GM18508 (cell line): ENCODE measurements around the gene DUOXA2.

Experiments used
- ATAC-seq: cut with Tn5 transposase; IDR thresholded peaks from one replicate; pipeline ENCODE4 v1.9.1; 2021; ENCODE audit warnings: moderate number of reproducible peaks; ENCODE audit not compliant: insufficient read depth, unreplicated experiment

Gene DUOXA2

DNA sequence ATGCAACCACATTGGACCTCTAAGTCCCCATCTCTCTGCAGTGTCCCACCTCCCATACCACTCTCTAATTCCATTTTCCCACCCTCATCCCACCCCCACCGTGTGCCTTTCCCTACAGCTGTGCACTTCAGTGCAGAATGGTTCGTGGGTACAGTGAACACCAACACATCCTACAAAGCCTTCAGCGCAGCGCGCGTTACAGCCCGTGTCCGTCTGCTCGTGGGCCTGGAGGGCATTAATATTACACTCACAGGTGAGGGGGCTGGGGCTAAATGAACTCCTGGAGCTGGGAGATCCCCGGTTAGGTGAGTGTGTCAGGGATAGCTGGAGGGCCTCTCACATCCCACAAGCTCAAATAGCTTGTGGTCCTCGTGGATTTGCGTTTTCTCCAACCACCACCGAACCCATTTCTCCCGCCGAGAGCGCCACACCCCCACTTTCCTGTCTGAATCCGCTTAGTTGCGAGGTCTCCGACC, 1.9 kb downstream of the DUOXA2 start:
- no peak for ATAC-seq

DNA sequence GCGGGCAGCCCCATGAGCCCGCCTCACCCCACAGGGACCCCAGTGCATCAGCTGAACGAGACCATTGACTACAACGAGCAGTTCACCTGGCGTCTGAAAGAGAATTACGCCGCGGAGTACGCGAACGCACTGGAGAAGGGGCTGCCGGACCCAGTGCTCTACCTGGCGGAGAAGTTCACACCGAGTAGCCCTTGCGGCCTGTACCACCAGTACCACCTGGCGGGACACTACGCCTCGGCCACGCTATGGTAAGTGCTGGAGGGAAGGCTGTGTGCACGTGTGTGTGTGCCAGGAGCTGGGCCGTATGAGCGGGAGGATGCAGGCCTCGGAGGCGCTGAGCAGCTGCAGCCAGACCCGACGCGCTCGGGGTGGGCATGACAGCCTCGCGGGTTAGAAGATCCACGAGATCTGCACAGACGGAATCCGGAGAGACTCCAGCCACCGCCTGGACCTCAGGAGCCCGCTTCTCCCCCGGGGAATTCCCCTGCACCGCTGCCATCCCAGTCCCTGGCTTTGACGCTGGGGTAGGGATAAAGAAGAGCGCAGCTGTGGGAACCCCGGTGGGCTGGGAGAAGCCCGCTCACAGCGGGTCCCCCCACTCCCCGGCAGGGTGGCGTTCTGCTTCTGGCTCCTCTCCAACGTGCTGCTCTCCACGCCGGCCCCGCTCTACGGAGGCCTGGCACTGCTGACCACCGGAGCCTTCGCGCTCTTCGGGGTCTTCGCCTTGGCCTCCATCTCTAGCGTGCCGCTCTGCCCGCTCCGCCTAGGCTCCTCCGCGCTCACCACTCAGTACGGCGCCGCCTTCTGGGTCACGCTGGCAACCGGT, 2.6 kb downstream of the DUOXA2 start:
- ATAC-seq: no peak

DNA sequence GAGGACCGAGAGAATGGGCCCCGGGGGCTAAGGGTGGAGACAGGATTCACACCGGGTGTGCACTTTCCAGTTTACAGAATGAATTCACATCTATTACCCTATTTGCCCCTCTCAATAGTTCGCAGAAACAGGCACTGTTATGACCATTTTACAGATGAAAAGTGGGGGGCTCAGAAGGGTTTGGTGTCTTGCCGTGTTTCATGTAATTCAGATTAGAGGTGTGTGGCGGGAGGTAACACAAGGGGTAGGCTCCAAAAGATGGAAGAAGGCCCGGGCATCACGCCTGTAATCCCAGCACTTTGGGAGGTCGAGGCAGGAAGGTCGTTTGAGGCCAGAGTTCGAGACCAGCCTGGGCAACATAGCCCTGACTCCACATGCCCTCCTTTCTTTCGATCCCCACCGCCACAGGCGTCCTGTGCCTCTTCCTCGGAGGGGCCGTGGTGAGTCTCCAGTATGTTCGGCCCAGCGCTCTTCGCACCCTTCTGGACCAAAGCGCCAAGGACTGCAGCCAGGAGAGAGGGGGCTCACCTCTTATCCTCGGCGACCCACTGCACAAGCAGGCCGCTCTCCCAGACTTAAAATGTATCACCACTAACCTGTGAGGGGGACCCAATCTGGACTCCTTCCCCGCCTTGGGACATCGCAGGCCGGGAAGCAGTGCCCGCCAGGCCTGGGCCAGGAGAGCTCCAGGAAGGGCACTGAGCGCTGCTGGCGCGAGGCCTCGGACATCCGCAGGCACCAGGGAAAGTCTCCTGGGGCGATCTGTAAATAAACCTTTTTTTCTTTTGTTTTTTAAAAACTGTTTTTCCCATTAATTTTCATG, 3.4 kb downstream of the DUOXA2 start:
- ATAC-seq: peak; percentile 6

DNA sequence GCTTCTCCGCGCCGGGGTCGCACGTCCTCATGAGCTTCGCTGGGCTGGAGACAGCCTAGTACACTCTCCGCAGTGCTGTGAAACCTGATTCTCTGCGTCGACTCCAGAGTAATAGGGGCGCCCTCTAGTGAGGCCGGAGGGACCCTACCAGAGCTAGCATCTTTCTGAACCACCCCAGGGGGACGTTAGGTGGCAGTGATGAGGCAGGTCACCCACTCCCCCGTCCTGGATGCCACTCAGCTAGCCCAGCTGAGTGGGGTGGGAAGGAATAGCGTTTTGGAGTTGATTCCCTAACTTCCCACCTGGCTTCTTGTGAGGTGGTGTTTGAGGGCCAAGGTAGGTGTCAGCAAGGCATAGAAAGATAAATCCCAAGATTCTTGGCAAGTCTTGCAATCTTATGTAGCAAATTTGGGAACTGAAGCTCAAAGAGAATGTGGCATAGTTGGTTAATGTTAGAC, 4.0 kb downstream of the DUOXA2 start:
- peak; percentile 84 for ATAC-seq

DNA sequence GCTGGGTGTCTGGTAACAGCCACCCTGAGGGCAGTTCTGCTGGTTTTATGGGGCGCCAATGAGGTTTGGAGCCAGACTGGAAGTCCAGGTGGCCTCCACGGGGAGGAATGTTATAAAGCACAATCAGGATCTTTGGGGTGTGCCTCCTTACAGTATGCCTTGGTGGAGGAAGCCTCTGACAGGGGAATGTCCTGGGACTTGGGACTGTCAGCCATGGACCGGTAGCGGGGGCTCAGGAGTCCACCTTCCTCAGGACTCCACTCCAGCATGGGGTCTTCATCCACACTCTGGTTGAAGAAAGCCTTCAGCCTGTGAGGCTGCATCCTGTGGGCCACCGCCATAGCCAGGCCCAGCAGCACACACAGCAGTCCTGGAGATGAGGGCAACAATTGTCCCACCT, 4.9 kb downstream of the DUOXA2 start:
- no peak for ATAC-seq

DNA sequence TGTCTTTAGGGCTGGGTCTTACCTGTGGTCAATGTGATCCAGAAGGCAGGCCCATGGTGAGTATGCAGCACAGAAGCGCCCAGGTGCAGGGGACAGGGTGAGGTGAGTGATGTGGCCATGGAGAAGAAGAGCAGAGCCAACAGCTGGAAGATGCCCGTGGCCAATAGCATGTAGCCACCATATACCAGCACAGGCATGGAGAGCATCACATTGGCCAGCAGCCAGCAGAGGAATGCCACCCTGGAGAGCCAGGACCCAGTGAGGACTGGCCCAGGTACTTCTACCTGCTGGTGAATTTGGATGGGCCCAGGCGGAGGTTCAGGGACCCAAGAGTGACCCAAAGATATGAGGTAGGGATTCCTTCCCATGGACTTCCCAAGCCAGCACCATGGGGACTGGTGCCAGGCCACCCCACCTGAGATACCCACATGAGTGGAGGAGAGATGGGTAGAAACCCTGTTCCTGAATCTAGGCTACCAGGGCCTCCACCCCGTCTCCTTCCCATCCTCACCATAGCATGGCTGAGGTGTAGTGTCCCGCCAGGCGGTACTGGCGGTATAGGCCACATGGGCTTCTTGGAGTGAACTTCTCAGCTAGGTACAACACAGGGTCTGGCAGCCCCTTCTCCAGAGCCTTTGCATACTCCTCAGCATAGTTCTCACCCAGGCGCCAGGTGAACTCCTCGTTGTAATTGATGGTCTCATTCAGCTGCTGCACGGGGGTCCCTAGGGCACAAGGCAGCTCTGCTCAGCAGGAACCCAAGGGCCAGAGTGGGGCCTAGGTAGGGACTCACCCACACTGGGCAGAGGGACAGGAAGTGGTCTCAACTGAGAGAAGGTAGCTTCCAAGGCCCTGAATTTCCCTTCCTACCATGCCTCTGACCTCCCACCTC, 6.2 kb downstream of the DUOXA2 start:
- ATAC-seq: no peak

DNA sequence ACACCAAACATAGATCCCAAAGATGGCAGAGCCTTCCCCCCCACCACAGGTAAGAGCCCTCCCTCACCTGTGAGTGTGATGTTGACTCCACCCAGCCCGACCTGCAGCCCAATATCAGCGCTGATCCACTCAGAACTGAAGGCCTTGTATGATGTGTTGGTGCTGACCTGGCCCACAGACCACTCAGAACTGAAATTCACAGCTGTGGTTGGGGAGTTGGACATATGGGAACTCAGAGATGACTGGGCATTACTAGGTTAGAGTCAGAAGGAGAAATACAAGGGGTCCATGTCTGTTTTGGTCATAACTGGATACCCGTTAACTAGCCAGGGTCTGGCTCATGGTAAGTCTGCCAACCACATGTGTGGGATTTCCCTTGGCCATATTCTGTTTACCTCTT, 6.9 kb downstream of the DUOXA2 start:
- ATAC-seq: no peak

DNA sequence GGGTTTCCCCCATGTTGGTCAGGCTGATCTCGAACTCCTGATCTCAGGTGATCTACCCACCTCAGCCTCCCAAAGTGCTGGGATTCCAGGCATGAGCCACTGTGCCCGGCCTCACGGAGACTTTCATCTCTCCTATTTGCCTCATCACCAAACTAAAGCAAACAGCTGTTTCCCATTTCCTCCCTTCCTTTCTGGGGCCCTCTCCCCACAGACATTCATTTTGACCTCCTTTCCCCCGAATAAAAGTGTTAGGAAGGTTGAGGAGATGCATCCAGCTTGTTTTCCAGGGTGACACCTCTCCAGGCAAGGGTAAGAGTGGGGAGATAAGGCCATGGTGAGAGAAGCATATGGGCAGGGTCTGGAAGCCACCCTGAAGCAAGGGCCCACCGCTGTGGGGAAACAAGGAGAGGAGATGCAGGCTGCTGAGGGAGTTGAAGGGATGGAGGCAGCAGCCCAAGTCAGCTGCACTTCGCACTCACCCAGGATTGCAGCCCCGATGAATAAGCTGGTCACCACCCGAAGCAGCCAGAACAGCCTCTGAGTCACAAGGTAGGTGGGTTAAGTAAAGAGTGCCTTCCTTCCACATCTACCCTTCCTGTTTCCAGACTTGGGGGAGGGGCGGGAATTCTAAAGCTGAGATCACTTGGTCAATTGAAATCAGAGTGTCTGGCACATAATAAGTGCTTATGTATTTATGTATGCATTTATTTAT, 7.7 kb downstream of the DUOXA2 start:
- no peak for ATAC-seq

DNA sequence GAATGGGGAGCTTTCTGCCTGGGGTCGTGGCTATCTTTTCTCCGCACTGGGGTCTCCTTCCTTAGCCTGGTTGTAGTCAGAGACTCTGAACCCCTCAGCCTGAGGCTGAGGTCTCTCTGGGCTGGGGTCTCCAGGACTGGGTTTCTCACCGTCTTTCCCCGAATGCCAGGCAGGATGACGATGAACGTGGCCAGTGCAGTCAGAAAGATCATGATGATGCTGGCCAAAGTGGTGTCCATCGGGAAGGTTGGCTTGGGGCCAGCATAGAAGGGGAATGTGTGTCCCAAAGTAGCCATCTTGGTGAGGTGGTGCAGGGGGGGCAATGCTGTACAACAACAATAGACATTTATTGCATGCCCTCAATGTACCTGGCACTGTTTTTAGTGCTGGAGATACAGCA, 8.6 kb downstream of the DUOXA2 start:
- ATAC-seq: no peak

DNA sequence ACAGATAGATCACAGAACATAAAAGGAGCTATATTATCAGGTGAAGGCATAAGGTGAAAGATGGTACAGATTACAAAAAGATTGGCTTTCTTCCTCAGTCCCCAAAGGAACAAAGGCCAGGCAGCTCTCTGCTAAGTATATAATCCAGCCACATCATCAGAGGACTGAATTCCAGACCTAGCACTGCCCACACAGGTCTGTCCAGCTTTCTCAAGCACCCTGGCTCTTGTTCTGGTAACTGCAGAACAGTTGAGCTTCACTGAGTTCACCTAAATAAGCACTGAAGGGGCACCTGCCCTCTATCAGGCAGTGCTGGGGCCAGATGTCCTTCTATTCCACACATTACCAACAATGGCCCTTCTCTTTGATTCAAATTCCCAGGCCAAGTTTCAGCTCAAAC, 9.3 kb downstream of the DUOXA2 start:
- no peak for ATAC-seq

DNA sequence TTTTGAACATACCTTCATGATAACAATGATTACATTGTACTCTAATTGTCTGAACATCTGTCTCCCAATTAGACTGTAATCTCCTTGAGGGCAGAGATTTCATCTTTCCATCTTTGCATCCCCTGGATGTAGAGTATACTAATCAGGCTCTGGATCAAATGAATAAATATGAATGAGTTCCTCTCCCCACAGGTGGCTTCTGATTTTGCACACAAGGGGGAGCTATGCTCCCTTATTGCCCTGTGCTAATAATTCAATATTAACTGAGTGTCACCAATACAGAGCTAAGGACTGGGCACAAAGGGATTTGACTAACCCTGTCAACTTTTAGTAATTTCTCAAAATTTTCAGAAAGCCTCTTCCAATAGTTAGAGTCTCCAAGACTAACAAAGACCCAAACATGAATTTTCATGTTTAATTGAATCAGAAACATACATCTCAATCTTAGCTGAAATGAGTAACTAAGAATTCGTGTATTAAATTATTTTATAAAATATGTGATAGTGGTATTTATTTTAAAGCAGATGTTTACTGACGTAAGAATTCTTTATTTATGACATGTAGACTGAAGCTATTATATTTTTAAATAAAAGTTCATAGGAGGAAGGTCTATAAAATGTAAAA, 12.5 kb downstream of the DUOXA2 start:
- no peak for ATAC-seq

DNA sequence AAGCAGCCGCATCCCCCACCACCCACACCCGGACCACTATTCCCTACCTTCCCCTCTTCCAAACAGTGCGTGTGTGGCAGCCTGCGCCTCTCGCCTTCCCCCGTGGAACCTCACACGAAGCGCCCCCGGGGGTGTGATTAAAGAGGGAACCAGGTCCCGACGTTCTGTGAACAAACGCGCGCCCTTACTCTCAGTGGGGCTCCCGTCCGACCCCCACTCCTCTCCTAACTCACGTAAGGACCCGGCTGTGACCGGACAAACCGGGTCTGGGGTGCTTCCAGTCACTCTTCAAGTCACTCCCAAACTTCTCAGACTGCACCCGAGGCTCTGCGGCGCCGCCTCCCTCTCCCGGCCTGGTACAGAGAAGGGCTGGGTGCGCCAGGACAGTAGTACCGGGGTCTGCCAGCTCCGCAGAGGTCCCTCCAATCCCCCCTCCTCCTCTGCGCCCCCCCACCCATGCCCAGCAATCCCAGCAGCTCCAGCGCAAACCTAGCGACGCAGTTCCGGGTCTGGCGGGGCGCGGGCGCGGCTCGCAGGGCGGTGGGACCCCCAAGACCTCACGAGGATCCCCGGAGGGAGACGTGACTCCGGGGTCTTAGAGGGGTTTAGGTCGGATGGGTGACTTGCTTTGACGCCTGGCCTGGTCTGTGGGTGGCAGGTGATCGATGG, 15.0 kb downstream of the DUOXA2 start:
- ATAC-seq: no peak

DNA sequence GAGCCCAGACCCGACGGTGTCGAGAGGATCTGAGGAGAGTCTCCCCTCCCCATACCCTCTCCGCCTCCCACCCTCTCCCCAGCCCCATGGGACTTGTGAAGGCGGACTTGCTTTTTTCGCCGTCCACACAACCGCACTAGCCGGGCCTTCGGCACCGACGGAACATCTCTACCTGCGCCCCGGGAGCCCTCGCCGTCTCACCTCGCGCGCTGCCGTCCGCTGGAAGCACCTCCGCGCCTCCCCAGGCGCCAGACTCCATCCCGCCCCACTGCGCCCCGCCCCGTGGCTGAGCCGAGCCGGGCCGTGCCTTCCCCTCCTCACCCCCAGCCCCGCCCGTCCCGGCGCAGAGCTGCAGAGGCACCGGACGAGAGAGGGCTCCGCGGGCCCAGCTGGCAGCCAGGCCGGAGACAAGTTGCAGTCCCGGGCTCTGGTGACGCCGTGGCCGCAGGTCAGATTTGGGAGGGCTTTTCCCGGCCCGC, 15.6 kb downstream of the DUOXA2 start, which contains the start of the genes DUOX1 and DUOXA1:
DUOX1 (plus strand) TSS at position 344 of the 479 bp plus-strand sequence. CDS start 1,973 bp downstream, outside the sequence.
DUOXA1 (minus strand) TSS at position 229 of the 479 bp plus-strand sequence. CDS start 6,865 bp downstream, outside the sequence.
- ATAC-seq: no peak

DNA sequence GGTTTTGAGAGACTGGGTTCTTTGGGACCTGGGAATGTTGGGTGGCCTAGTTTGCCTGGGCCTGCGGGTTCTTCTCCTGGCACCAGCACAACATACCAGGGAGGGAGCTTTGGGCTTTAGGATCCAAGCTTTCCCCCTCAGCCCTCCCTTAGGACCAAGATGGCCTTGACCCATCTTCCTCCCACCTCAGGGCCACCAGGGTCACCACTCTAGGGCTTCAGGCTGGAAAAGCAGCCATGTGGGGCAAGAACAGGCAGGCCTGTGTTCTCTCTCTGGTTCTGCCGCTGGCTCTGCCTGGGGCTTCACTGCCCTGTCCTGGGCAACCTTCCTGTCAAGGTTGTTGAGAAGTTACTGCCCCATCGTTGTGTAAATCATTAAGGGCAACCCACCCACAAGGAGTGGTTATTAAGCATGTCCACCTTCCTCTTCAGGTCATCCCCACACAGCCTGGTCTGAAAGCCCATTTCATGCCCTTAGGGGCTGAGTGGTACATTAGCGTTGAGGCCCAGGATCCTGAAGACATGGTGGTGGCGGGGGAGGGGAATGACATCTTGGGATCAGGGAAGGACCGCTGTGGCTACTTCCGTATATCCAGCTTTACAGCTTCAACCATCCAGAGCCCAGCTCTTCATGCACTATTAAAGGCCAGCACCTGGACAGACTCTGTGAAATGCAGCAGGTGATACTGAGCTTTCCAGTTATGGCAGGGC, 16.3 kb downstream of the DUOXA2 start:
- ATAC-seq: no peak

DNA sequence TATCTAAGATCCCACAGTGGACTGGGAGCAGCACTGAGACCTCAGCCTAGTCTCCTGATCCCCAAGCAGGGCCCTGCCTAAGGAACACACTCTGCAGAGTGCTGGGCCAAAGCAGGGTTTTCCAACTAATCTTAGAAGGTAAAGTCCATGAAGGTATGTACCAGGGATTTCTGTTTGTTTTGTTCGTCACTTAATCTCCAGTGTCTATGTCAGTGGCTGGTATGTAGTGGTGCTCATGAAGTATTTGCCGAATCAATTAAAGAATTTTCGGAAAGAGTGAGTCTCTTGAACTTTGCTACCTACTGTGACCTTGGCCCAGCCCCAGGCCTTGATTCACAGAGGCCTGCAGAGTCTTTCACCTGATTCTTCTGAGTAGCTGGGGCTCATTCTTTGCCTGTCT, 17.4 kb downstream of the DUOXA2 start:
- ATAC-seq: no peak

DNA sequence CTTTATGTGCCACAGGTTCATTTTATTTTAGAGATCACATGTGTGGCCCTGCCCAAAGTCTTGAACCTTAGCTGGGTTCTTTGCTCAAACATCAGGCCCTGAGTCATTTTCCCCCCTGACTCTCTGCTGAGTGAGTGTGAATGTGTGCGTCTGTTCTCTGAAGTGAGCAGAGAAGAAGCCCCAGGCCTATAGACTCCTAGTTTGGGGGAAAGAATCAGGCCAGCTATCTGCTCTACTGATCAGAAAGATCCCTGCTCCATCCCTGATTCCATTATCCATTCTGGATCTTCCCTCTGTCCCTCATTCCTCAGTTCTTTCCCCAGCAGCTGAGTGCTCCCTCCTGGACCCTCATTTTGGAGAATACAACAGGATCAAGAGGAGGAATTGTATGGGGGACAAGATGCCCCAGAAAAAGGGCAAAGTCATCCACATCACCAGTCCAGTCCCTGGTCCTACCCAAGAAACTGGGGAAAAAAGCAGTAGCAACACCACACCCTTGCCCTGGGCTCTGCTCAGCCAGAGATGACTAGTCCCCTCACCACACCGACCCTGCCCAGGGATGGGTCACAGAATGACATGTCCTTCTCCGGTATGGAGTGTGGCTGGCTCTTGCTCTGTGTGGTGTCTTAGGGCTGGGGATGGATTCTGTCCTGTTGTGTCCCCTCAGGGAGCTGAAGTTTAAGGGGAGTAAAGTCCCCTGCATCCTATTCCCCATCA, 18.9 kb downstream of the DUOXA2 start:
- ATAC-seq: no peak

DNA sequence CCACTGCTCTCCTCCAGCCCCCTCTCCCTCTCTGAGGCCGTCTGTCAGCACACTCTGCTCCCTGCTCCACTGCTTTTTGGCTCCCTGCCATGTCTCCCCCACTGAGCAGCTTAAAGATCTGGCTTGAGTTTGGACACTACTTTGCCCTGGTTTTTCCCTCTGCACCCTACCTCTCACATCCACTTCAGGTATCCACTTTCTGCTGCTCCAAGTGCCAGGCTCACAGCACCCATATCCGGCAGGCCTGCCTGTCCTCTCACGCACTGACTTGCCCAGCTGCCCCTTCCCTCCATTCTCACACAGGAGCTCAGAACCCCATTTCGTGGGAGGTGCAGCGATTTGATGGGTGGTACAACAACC, 19.4 kb downstream of the DUOXA2 start:
- no peak for ATAC-seq
